Loucy (cell line): ENCODE results near the gene TDG.

ENCODE experiments used
- CTCF ChIP-seq: fragments of 200-600 bp; sonication (generic); conservative IDR thresholded peaks from 2 replicates; pipeline ENCODE4 v1.5.1; 2014; ENCODE audit warnings: mild to moderate bottlenecking, antibody characterized with exemption, low read length
- EZH2phosphoT487 ChIP-seq: fragments of 200-600 bp; IDR thresholded peaks from 2 replicates; pipeline ENCODE4 v1.6.1; 2018; ENCODE audit warnings: antibody characterized with exemption, mild to moderate bottlenecking, moderate library complexity, borderline replicate concordance

GRCh38 chr12:103962493-103962892 is 3.2 kb upstream of the TDG start:
- TF ChIP-seq CTCF = no peak
- no peak for TF ChIP-seq EZH2phosphoT487
